HG02973 (cell line): ENCODE results near the gene ANKRD18A.
"Not testable (repeated sequence)": the region's sequence is repeated elsewhere in the genome, so short reads cannot be mapped to it uniquely, and the experiment has no call there.

Experiments
- ATAC-seq: cut with Tn5 transposase; IDR thresholded peaks from one replicate; pipeline ENCODE4 v1.9.1; 2021; ENCODE audit warnings: moderate library complexity; ENCODE audit not compliant: unreplicated experiment

Gene ANKRD18A

GRCh38 chr9:38629511-38629910 lies 9.1 kb upstream of the ANKRD18A start:
- no peak for ATAC-seq

DNA sequence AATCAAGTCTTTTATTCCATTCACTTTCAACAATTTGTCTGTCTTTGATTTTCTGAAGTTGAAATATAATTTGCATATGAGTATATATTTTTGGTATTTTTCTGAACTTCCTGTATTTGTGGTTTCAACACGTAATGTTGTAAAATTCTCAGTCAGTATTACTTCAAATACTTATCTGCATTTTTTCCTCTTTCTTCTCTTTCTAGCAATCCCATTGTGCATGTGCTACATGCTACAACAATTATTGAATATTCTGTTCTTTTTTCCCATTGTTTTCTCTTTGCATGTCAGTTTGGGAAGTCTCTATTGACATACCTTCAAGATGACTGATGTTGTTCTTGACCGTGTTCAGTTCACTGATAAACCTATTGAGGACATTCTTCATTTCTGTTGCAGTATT lies 5.6 kb upstream of the ANKRD18A start:
- no peak for ATAC-seq

DNA sequence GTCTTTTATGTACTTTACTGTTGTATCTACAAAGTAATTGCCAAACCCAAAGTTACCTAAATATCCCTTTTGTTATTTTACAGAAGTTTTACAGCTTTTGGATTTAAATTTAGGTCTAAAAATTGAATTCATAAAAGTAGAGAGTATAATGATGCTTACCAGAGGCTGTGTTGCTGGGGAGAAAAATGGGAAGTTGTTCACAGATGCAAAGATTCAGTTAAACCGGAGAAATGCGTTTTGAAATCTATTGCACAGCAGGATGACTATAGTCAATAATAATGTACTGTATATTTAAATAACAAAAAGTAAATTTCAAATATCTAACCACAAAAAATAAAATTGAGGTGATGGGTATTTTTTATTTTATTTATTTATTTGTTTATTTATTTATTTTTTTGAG lies 2.6 kb upstream of the ANKRD18A start:
- no peak for ATAC-seq

DNA sequence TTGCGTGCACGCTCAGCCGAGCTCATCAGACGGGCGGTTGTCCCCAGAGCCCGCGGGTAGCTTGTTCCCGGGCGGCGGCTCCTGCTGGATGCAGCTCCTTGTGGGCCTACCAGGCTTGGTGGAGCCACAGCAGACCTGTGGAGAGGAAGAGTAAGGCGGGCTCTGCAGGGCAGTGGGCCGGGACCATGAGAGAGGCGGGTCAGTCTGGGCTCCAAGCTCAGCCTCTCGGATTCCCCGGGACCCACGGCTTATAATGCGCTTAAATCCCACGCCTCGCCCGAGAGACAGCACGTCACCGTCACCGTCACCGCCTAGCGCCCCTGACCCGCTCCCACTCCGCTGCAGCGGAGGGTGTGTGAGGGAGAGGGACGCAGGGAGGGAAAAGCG lies 1.9 kb upstream of the ANKRD18A start:
- no peak for ATAC-seq

DNA sequence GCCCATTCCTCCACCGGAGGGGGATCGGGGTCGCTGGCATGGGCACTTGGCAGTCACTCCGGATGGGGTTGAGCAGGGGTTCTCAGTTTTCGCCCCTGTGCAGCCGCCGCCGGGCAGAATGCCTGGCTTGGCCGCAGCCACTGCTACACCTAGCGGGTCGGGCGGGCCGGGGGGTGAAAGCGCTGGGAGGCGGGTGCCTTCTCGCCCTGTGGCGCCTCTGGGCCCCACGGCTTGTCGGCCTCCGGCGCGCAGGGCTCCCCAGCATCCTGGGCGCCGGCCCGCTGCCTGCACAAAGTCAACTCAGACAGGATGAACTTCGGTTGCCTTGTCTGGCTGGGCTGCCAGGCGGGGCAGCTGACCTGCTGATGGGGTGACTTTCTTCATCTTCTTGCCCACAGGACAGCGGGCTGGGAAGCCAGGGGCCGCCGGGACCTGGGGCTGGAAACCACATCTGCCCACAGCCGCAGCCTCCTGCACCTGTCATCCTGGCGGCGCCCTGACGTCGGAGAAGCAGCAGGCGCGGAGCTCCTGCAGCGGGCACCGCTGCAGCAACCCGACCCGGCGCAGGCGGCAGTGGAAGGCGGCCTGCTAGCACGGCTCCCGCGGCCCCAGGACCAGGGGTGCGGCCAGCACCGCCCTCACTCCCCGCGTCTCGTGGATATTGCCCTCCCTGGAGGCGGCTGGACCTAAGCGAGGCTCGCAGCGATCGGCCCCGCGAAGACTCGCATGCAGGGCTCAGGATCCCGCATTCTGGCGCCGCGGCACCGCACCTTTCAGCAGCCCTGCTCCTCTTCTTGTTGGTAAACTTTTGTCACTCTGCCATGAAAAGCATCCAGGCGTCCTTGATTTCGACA lies 1.3 kb upstream of the ANKRD18A start:
- ATAC-seq: no peak

DNA sequence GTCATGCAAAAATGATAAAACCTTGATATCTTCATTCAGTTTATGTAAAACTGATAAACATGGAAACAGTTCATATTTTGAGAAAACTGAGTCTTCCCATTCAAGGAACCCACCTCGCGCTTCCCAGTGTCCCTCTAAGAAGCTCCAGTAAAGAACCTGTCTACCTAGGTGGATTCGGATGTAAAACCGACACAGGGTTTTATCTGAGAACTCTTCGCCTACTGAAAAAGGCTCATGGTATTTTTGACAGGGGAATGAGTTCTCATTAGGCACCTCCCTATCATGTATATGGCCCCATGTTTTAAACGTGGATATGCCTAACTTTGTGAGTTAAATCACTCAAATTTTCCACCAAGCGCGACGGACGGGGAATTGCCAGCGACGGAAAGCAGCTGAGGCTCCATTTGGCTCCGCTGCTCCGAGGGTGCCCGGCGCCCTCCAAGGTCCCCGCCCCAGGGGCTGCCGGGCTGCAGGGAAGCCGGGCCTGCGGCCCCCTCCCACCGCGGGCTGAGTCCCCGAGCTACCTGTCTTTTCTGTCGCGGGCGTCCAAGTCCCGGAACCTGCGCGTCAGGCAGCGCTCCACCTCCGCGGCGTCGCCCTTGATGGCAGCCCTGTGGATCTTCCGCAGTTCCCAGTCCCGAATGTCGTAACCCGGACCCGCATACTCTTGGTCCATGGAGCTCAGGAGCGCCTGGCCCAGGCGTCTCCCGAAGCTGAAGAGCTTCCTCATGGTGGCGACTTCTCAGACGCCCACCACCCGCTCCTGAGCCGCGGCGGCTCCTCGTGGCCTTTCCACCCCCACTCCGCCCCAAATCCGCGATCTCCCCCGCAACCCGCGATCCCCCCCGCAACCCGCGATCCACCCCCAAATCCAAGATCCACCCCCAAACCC lies 594 bp downstream of the ANKRD18A start:
- ATAC-seq: no peak

DNA sequence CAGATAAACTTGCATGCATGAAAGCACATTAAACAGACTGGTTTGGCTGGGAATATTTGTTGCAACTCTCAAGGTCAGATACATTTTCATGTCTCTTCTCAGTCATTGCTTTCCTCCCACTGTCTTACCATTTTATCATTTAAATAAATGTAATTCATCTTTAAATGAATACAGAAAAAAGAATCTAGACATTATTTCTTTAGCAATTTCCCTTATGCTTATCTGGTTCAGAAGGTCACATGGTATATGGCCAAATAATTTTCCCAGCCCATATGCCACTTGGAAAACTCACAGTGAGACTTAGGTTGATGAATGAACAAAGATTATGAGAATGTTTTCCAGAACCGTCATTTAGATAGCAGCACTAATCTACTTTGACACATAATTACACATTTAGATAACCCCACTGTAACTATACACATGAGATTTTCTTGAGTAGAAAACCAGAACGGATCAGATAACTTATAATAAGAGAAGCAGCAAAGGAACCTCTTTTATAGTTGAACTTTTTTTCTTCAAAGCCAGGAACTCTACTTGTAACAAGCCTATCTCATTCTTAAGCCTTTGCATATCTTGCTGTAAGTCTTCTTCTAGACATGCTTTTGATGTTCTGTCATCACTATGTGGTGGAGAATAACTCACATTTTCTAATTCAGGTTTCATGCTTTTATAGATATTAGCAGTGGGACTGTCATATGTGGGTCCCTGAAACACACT lies 22.2 kb downstream of the ANKRD18A start:
- not testable (repeated sequence) for ATAC-seq

GRCh38 chr9:38595117-38595516 lies 25.3 kb downstream of the ANKRD18A start:
- not testable (repeated sequence) for ATAC-seq

DNA sequence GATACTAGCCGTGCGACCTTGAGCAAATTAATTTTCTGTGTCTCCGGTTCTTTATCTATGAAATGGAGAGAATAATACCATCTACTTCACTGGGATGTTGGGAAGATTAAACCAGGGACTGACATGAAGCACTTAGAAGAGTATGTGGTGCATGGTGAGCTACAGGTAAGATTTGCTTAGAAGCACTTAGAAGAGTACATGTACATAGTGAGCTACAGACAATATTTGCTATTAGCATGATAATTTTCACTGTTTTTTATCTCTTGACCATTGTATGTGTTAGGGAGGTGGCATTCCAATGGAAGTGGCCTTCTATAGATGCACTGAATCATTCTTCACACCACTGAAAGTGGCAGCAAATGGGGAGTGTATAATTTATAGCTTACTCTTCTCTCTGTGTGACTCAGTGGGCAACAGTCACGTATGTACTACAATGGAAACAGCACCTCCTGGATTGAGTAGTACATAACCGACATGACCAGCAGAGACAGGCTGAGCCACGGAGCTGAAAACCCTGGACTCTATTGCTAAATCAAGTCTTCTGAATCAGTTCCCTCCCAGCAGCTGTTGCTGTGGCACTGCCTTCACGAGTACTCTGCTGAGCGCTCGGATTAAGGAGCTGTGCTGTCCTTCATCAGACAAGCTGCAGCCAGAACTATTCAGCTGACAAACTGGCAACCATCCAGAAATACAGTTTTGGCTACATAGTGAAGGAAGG lies 28.9 kb downstream of the ANKRD18A start:
- ATAC-seq: not testable (repeated sequence)

DNA sequence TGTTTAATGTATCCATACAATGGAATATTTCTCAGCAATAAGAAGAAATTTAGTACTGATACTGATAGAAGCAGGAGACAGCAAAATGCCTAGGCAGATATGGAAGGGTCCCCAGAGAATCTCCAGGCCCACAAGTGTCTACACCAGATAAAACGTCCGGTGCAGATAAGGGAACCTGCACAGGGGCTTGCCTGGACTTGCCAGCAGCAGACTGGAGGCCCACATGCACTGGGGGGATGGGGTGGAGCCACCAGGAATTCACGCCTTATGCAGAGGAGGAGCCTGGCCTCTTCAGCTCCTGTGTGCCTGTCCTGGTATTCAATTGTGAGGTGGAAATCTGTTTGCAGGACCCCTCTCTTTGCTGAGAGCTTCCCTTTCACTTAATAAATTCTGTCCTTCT lies 36.6 kb downstream of the ANKRD18A start:
- ATAC-seq: not testable (repeated sequence)

- not testable (repeated sequence) for ATAC-seq
These were observed 40.3 kb downstream of the ANKRD18A start for GRCh38 chr9:38580112-38580511.

DNA sequence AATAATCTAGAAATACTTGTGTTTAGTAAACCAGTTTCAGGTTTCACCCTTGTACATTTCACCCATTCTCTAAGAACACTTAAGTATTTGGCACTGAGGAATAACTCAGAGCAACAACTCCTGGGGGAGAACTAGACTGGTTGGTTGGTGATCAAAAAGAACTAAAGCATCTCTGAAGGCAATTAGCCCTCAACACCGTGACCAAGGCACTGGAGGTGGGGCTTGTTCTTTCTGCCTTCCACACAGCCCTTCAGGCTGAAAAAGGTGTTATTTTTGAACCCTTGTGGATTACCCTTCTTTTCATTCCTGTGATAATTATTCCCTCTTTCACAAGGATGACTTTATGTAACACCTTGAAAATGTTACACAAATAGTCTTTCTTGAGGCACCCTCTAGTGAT lies 44.2 kb downstream of the ANKRD18A start:
- not testable (repeated sequence) for ATAC-seq

DNA sequence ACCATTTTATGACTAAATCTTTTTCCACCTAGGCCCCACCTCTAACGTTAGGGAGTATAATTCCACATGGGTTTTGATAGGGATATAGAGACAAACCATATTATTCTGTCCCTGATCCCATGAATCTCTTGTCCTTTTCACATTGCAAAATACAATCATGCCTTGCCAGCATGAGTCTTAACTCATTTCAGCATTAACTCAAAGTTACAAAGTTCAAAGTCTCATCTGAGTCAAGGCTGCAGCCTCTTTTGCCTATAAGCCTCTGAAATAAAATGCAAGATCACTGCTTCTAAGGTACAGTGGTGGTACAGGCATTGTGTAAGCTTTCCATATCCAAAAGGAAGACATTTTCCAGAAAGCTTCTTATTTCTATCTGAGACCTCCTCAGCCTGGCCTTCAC lies 54.3 kb downstream of the ANKRD18A start:
- ATAC-seq: not testable (repeated sequence)

- not testable (repeated sequence) for ATAC-seq
These were observed 55.2 kb downstream of the ANKRD18A start for GRCh38 chr9:38565178-38565577.

- ATAC-seq: not testable (repeated sequence)
These were observed 56.5 kb downstream of the ANKRD18A start for GRCh38 chr9:38563911-38564310.

GRCh38 chr9:38561134-38561533 lies 59.3 kb downstream of the ANKRD18A start:
- not testable (repeated sequence) for ATAC-seq

DNA sequence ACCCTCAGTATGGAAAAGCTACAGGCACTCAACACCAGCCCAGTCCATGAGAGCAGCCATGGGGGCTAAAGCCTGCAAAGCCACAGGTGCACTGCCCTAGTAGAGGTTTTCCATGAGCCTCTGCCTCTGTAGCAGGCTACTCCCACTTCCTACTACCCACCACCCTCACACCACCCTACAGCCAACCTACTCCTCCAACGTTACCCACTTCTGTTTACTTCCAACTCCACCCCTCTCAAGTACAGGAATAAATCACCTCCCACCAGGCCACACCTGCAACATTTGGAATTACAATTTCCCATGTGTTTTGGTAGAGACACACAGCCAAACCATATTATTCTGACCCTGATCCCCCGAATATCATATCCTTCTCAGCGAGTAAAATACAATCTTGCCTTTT lies 61.2 kb downstream of the ANKRD18A start:
- ATAC-seq: not testable (repeated sequence)

DNA sequence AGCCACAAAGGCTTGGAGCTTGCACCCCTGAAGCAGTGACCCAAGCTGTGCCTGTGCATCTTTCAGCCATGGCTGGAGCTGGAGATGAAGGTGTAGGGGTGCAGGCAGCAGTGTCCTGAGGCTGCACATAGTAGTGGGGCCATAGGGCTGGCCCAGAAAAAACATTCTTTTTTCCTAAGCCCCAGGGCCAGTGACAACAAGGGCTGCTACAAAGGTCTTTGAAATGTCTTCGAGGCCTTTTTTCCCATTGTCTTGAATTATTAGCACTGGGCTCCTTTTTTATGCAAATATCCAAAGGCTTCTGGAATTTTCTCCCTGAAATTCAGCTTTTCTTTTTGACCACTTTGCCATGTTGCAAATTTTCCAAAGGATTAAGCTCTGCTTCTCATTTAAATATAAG lies 62.6 kb downstream of the ANKRD18A start:
- ATAC-seq: not testable (repeated sequence)

DNA sequence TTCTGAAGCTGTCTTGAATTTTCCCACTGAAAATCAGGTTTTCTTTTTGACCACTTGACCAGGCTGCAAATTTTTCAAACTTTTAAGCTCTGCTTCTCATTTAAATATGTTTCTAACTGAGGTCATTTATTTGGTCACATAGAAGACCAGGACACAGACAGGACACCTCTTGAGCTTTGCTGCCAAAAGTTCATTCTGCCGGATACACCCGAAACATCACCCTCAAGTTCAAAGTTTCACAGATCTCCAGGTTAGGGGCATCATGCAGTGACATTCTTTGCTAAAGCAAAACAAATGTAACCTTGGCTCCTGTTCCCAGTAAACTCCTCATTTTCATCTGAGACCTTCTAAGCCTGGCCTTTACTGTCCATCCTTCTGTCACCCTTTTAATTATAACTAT lies 65.4 kb downstream of the ANKRD18A start:
- not testable (repeated sequence) for ATAC-seq

DNA sequence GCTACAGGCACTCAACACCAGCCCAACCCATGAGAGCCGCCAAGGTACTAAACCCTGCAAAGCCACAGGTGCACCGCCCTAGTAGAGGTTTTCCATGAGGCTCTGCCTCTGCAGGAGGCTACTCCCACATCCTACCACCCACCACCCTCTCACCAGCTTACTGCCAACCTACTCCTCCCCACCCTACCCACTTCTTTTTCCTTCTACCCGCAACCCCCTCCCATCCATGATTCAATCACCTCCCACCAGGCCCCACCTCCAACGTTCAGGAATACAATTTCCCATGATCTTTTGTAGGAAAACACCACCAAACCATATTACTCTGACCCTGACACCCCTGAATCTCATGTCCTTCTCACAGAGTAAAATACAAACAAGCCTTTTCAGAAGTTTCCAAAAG lies 67.4 kb downstream of the ANKRD18A start:
- not testable (repeated sequence) for ATAC-seq
